22Rv1 (cell line): Measurements from ENCODE around the gene RNF223.

Source experiments
- ZFX ChIP-seq: fragments of 450-650 bp; IDR thresholded peaks from 2 replicates; pipeline ENCODE4 v1.6.1; 2017; ENCODE audit warnings: antibody characterized with exemption, borderline replicate concordance
- TF ChIP-seq, protein P1 (sequence below): fragments of 450-650 bp; IDR thresholded peaks from 2 replicates; pipeline ENCODE4 v1.5.1; 2017; ENCODE audit warnings: mild to moderate bottlenecking

DNA sequence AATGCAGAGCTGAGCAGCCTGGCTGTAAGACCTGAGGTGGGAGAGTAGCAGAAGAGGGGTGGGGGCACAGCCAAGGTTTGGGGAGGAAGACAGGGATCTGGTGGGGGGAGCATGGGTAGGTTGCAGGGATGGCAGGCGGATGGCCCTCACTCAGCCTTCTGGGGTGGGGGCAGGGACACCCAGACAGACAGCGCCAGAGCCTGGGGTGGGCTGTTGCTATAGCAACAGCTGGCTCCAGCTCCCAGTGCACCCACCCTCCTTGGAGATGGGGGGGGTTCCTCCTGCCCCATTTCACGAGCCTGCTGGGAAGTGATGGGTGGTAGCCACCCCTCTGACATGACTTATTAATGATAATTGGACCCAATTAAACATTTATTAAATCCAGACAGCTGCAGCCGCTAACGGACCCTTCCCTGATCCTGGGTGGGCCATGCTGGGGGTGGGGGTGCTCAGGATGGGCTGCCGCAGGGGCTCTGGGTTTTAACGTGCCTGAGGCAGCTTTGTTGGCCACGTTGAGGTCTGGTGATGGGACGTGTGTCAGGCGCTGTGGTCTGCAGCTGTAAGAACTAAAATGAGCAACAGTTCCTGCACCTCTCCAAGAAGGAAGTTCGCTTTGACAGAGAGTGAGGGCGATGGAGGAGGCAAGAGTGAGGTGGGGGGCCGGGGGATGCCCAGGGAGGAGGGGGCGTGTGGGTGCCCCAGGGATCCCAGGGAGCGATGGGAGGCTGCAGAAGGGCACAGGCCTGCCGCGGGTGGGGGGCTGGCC is 34.8 kb downstream of the RNF223 start:
- TF ChIP-seq, protein P1, sequence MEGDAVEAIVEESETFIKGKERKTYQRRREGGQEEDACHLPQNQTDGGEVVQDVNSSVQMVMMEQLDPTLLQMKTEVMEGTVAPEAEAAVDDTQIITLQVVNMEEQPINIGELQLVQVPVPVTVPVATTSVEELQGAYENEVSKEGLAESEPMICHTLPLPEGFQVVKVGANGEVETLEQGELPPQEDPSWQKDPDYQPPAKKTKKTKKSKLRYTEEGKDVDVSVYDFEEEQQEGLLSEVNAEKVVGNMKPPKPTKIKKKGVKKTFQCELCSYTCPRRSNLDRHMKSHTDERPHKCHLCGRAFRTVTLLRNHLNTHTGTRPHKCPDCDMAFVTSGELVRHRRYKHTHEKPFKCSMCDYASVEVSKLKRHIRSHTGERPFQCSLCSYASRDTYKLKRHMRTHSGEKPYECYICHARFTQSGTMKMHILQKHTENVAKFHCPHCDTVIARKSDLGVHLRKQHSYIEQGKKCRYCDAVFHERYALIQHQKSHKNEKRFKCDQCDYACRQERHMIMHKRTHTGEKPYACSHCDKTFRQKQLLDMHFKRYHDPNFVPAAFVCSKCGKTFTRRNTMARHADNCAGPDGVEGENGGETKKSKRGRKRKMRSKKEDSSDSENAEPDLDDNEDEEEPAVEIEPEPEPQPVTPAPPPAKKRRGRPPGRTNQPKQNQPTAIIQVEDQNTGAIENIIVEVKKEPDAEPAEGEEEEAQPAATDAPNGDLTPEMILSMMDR = no peak
- no peak for TF ChIP-seq ZFX
